ENCODE results near the gene ATP6V0A4. TPM values are rescaled to one million over a fixed set of nuclear protein-coding genes. Genes with fewer than 3 reads are reported as not detected.

Gene ATP6V0A4
- total RNA-seq (ENCODE audit: unreplicated experiment), result not detected
- long read RNA-seq, result 0 reads

DNA sequence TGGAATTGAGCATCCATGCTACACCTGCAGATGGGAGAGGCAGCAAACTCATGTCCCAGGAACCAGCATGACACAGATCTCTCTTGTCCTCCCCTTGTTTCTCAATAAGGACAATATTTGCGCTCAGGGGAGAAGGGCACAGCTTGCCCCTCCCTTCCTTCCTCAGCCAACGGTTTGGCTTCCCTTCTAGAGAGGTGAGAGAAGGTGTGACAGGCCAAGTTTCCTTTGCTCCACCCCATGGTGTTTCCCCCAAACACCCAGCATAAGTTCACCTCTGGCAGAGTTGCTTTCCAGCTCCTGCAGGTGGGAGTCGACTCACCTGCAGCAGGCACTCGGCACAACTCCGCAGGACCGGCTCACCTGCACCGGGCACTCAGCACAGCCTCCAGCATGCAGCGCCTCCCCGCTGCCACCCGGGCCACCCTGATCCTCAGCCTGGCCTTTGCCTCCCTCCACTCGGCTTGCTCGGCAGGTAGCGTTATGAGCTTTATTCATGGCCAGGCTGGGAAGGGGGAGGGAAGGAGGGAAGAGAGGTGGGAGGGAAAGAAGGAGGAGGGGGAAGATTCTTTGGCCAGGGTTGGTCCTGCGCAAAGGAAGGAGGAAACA, at the start of gene ATP6V0A4, which contains the start of gene TMEM213:
Gene ATP6V0A4, minus strand, starts transcription at position 482 of the 606 bp plus-strand sequence. CDS start 26,949 bp downstream, outside the sequence.
Gene TMEM213, plus strand, starts transcription at position 280 of the 606 bp plus-strand sequence. Its CDS starts 111 bp downstream, at position 391.
- H3K4me3 Mint-ChIP-seq (ENCODE audit: unreplicated experiment), result no peak within 1 kb of the TSS
- no peak within 1 kb of the TSS for H3K27ac Mint-ChIP-seq (ENCODE audit: unreplicated experiment)
- H3K36me3 Mint-ChIP-seq (ENCODE audit: low read depth, unreplicated experiment), result no peaks in the 10 kb centered on the region
- DNase-seq (ENCODE audit: low spot score), result no peak
- H3K9me3 Mint-ChIP-seq (ENCODE audit: unreplicated experiment), result no peaks in the 10 kb centered on the region
- TF ChIP-seq, protein P1, sequence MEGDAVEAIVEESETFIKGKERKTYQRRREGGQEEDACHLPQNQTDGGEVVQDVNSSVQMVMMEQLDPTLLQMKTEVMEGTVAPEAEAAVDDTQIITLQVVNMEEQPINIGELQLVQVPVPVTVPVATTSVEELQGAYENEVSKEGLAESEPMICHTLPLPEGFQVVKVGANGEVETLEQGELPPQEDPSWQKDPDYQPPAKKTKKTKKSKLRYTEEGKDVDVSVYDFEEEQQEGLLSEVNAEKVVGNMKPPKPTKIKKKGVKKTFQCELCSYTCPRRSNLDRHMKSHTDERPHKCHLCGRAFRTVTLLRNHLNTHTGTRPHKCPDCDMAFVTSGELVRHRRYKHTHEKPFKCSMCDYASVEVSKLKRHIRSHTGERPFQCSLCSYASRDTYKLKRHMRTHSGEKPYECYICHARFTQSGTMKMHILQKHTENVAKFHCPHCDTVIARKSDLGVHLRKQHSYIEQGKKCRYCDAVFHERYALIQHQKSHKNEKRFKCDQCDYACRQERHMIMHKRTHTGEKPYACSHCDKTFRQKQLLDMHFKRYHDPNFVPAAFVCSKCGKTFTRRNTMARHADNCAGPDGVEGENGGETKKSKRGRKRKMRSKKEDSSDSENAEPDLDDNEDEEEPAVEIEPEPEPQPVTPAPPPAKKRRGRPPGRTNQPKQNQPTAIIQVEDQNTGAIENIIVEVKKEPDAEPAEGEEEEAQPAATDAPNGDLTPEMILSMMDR (IDR thresholded peaks at IDR 0.05; ENCODE audit: unreplicated experiment), result no peak
- no peaks in the 10 kb centered on the region for H3K4me1 Mint-ChIP-seq (ENCODE audit: unreplicated experiment)
- H3K27me3 Mint-ChIP-seq (ENCODE audit: unreplicated experiment), result peaks cover 2% of the 10 kb centered on the region

DNA sequence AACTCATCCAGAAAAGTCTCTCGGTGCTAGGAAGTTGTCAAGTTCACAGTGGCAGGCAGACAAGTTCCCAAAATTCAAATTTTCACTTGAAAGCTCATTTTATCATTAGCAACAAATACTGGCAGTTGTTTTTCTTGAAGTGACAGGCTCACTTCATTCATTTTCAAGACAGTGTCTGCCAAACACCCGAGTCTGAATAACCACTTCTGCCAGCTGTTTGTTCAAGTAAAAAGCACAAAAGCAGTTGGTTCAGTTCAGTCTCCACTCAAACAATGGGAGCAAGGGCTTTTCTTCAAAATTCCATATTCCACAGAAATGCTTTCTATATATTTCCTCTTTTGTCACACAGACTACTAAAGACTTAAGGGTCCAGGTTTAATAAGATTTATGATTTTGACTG, 47.7 kb upstream of the ATP6V0A4 start:
- H3K4me1 Mint-ChIP-seq (ENCODE audit: unreplicated experiment), result no peaks in the 10 kb centered on the region
- TF ChIP-seq, protein P1 (IDR thresholded peaks at IDR 0.05; ENCODE audit: unreplicated experiment), result no peak
- H3K4me3 Mint-ChIP-seq (ENCODE audit: unreplicated experiment), result no peak overlapping the region
- H3K9me3 Mint-ChIP-seq (ENCODE audit: unreplicated experiment), result no peaks in the 10 kb centered on the region
- H3K27ac Mint-ChIP-seq (ENCODE audit: unreplicated experiment), result no peak overlapping the region
- no peak for DNase-seq (ENCODE audit: low spot score)
- peaks cover 20% of the 10 kb centered on the region for H3K36me3 Mint-ChIP-seq (ENCODE audit: low read depth, unreplicated experiment)
- H3K27me3 Mint-ChIP-seq (ENCODE audit: unreplicated experiment), result no peaks in the 10 kb centered on the region

DNA sequence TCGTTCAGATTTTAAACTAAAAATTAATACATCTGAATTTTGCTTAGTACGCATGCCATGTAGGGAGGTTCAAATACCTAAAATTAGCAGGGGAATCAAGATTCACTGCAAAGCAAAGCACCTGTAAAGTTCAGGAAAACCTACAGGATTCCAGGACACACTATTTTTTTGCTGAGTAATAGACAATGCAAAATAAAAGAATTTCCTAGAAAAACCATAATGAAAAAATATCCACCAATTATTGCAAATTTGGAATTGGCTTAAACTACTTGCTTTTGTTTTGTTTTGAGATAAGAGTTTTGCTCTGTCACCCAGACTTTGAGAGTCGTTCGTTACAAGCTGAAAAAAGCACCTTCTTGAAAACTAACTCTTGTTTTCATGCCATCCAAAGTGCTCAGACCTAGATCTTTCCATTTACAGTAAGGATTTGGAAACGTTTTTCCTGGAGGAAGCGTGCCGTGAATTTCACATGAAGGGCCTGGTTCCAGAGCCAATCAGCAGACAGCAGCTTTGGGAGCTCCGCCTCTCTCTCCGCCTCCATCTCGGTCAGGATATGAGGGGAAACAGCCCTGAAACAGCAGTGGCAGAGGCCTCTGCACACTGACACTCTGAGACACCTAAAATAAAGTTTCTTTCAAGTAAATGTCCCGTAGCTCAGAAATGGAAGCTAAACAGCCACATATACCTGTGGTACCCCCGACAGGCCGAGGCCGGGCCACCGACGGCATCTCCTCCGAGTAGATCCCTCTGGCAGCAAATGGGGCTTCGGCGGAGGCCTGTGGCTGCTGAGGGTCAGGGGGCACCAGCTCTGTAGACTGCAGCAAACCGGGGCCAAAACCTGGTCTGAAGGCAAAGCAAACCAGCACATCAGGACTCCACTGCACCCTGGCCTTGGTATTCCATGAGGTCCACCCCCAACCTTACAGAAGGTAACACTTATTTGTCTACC, 45.9 kb upstream of the ATP6V0A4 start:
- peaks cover 8% of the 10 kb centered on the region for H3K36me3 Mint-ChIP-seq (ENCODE audit: low read depth, unreplicated experiment)
- H3K4me3 Mint-ChIP-seq (ENCODE audit: unreplicated experiment), result no peak overlapping the region
- peaks cover 3% of the 10 kb centered on the region for H3K27me3 Mint-ChIP-seq (ENCODE audit: unreplicated experiment)
- H3K9me3 Mint-ChIP-seq (ENCODE audit: unreplicated experiment), result no peaks in the 10 kb centered on the region
- no peaks in the 10 kb centered on the region for H3K4me1 Mint-ChIP-seq (ENCODE audit: unreplicated experiment)
- no peak for DNase-seq (ENCODE audit: low spot score)
- TF ChIP-seq, protein P1 (IDR thresholded peaks at IDR 0.05; ENCODE audit: unreplicated experiment), result no peak
- no peak overlapping the region for H3K27ac Mint-ChIP-seq (ENCODE audit: unreplicated experiment)

DNA sequence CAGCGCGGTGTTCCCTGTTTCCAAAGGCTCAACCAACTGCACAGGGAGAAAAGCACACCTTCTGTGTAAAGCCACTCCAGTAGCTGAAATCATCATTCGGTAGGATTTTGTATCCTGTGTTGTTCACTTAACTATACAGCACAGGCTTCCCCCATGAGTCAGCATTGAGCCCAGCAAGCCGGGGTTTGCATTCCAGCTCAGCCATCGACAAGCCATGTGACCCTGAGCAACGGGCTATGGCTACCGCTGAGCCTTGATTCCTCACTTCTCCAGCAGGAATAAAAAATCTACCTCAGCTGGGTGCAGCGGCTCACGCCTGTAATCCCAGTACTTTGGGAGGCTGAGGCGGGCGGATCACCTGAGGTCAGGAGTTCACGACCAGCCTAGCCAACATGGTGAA, 44.1 kb upstream of the ATP6V0A4 start:
- Mint-ChIP-seq H3K9me3 (ENCODE audit: unreplicated experiment) (no peaks in the 10 kb centered on the region), H3K27ac (ENCODE audit: unreplicated experiment) (no peak overlapping the region), H3K36me3 (ENCODE audit: low read depth, unreplicated experiment) (peaks cover 8% of the 10 kb centered on the region), H3K27me3 (ENCODE audit: unreplicated experiment) (peaks cover 3% of the 10 kb centered on the region), H3K4me3 (ENCODE audit: unreplicated experiment) (no peak overlapping the region), H3K4me1 (ENCODE audit: unreplicated experiment) (peaks cover 8% of the 10 kb centered on the region)
- TF ChIP-seq, protein P1 (IDR thresholded peaks at IDR 0.05; ENCODE audit: unreplicated experiment), result no peak
- no peak for DNase-seq (ENCODE audit: low spot score)
